NCI-H1436 (cell line): ENCODE data around the gene CENPE.
"Not testable (repeated sequence)": the region's sequence is repeated elsewhere in the genome, so short reads cannot be mapped to it uniquely, and the experiment has no call there.

ENCODE experiments used
- DNase-seq: peaks from one replicate; lab custom pipeline; 2025; lab: John Stamatoyannopoulos, UW

CENPE gene

GRCh38 chr4:103198111-103198765 lies at the start of gene CENPE:
Gene CENPE, minus strand, starts transcription at chr4:103198343. Its CDS starts 24 bp downstream, at chr4:103198319.
- peak; percentile 83 for DNase-seq

GRCh38 chr4:103244251-103244650 lies 46.1 kb upstream of the CENPE start:
- no peak for DNase-seq

GRCh38 chr4:103230938-103231337 lies 32.8 kb upstream of the CENPE start:
- not testable (repeated sequence) for DNase-seq

- not testable (repeated sequence) for DNase-seq
Observed at GRCh38 chr4:103223556-103223955, 25.4 kb upstream of the CENPE start.

GRCh38 chr4:103207673-103208072 lies 9.5 kb upstream of the CENPE start:
- no peak for DNase-seq

- DNase-seq = peak; percentile 3
Observed at GRCh38 chr4:103204111-103204510, 6.0 kb upstream of the CENPE start.

- DNase-seq = no peak
Observed at GRCh38 chr4:103201724-103202123, 3.6 kb upstream of the CENPE start.

- DNase-seq = no peak
Observed at GRCh38 chr4:103201253-103201652, 3.1 kb upstream of the CENPE start.

- DNase-seq = no peak
Observed at GRCh38 chr4:103199009-103199408, 866 bp upstream of the CENPE start.

- DNase-seq = no peak
Observed at GRCh38 chr4:103197765-103198110, 405 bp downstream of the CENPE start.

- DNase-seq = no peak
Observed at GRCh38 chr4:103193457-103193856, 4.7 kb downstream of the CENPE start.

- no peak for DNase-seq
Observed at GRCh38 chr4:103171006-103171405, 27.1 kb downstream of the CENPE start.

- not testable (repeated sequence) for DNase-seq
Observed at GRCh38 chr4:103169750-103170149, 28.4 kb downstream of the CENPE start.

- no peak for DNase-seq
Observed at GRCh38 chr4:103168993-103169392, 29.1 kb downstream of the CENPE start.

- DNase-seq = no peak
Observed at GRCh38 chr4:103162176-103162575, 36.0 kb downstream of the CENPE start.

- DNase-seq = no peak
Observed at GRCh38 chr4:103158760-103159159, 39.4 kb downstream of the CENPE start.

- DNase-seq = no peak
Observed at GRCh38 chr4:103156106-103156505, 42.0 kb downstream of the CENPE start.

- DNase-seq = no peak
Observed at GRCh38 chr4:103152381-103152780, 45.8 kb downstream of the CENPE start.

- no peak for DNase-seq
Observed at GRCh38 chr4:103150677-103151076, 47.5 kb downstream of the CENPE start.

GRCh38 chr4:103144926-103145325 lies 53.2 kb downstream of the CENPE start:
- DNase-seq = no peak

GRCh38 chr4:103137446-103137827 lies 60.7 kb downstream of the CENPE start:
- DNase-seq = no peak

- no peak for DNase-seq
Observed at GRCh38 chr4:103136671-103137445, 61.3 kb downstream of the CENPE start.

GRCh38 chr4:103129174-103129573 lies 69.0 kb downstream of the CENPE start:
- DNase-seq = no peak

GRCh38 chr4:103126126-103126525 lies 72.0 kb downstream of the CENPE start:
- DNase-seq = no peak
